T-cell (primary cell): ENCODE measurements around the gene CELA1. TPM values are rescaled to one million over a fixed set of nuclear protein-coding genes. Genes with fewer than 3 reads are reported as not detected.

ENCODE experiments used
- ATAC-seq, 4 experiments: fragments of 200-7000 bp in 3 of 4; fragments of 150-1000 bp in 1 of 4; cut with Tn5 transposase; replicated peaks in 1 of 4; 1 replicate in 3 of 4; 2 replicates in 1 of 4; pipeline ENCODE4 v1.10.0; 2021; ENCODE audit warnings: moderate library complexity in 3 of 4, mild to moderate bottlenecking in 2 of 4, moderate number of reproducible peaks in 1 of 4
- CTCF ChIA-PET, 2 donors: fragments of 300-600 bp; sonication (Branson Sonifier 250); formaldehyde crosslinking; loops; one replicate each; lab custom pipeline; 2022; ENCODE audit warnings: antibody characterized with exemption in 2 of 2; lab: Charles Lee
- POLR2A ChIA-PET, 2 donors: fragments of 300-600 bp; sonication (Branson Sonifier 250); formaldehyde crosslinking; loops; one replicate each; lab custom pipeline; 2022; ENCODE audit warnings: antibody characterized with exemption in 2 of 2; lab: Charles Lee
- DNase-seq, 35 experiments: peaks; one replicate each; pipeline versions ENCODE4 v3.0.0 to v3.0.0-alpha.2; 2013 to 2023
- H3K27ac ChIP-seq: one replicate; pipeline ENCODE4 v1.5.1; 2013; ENCODE audit warnings: low read length
- H3K27me3 ChIP-seq, 2 experiments: replicated peaks in 1 of 2; 1 replicate in 1 of 2; 2 replicates in 1 of 2; pipeline versions ENCODE4 v1.6.1 to v1.7.0; 2013; ENCODE audit warnings: low read length in 1 of 2, mixed read lengths in 1 of 2; ENCODE audit not compliant: control insufficient read depth in 2 of 2, insufficient read depth in 2 of 2; ENCODE audit errors: extremely low read depth in 1 of 2
- H3K36me3 ChIP-seq, 2 donors: 1 replicate in 1 of 2; 2 replicates in 1 of 2; pipeline versions ENCODE4 v1.6.1 to v1.7.0; 2013; ENCODE audit warnings: low read length in 1 of 2; ENCODE audit not compliant: control insufficient read depth in 2 of 2, insufficient read depth in 1 of 2; ENCODE audit errors: extremely low read depth in 1 of 2
- H3K4me1 ChIP-seq, 2 experiments: 1 replicate in 1 of 2; 2 replicates in 1 of 2; pipeline versions ENCODE4 v1.6.1 to v1.7.0; 2013; ENCODE audit warnings: low read length in 2 of 2, mixed read lengths in 1 of 2; ENCODE audit not compliant: insufficient read depth in 2 of 2, control insufficient read depth in 1 of 2; ENCODE audit errors: extremely low read depth in 1 of 2
- H3K4me3 ChIP-seq, 2 donors: 1 replicate in 1 of 2; 2 replicates in 1 of 2; pipeline versions ENCODE4 v1.5.1 to v1.7.0; 2013; ENCODE audit warnings: mild to moderate bottlenecking in 2 of 2, low read length in 1 of 2, moderate library complexity in 1 of 2; ENCODE audit not compliant: control insufficient read depth in 1 of 2; ENCODE audit errors: extremely low read depth in 1 of 2
- H3K9me3 ChIP-seq: 2 replicates; pipeline ENCODE4 v1.7.0; 2013
- H3K27ac Mint-ChIP-seq, 2 donors: one replicate each; pipeline ENCODE4 v1.8.0; 2020 to 2021; ENCODE audit warnings: mild to moderate bottlenecking in 2 of 2, mixed read lengths in 2 of 2
- H3K27me3 Mint-ChIP-seq, 2 donors: one replicate each; pipeline ENCODE4 v1.8.0; 2021 to 2022; ENCODE audit warnings: mixed read lengths in 2 of 2
- H3K36me3 Mint-ChIP-seq: one replicate; pipeline ENCODE4 v1.8.0; 2021; ENCODE audit warnings: mixed read lengths
- H3K4me1 Mint-ChIP-seq, 3 donors: one replicate each; pipeline ENCODE4 v1.8.0; 2020 to 2022; ENCODE audit warnings: mixed read lengths in 3 of 3, mild to moderate bottlenecking in 1 of 3
- H3K4me3 Mint-ChIP-seq, 3 donors: one replicate each; pipeline ENCODE4 v1.8.0; 2020 to 2022; ENCODE audit warnings: mild to moderate bottlenecking in 3 of 3, mixed read lengths in 3 of 3, moderate library complexity in 3 of 3
- H3K9me3 Mint-ChIP-seq, 3 donors: one replicate each; pipeline ENCODE4 v1.8.0; 2020 to 2022; ENCODE audit warnings: mixed read lengths in 3 of 3
- WGBS: methylation state at CpG from one replicate; pipeline ENCODE4 v1.1.5; 2013; ENCODE audit warnings: missing lambda C conversion rate; ENCODE audit not compliant: insufficient coverage; 5-methylcytosine and 5-hydroxymethylcytosine counted together
- total RNA-seq, 35 experiments: library from RNA in 6 of 35; stranded (reverse) in 6 of 35; fragments of 120-200 nt in 1 of 35; gene quantifications; one replicate each; pipeline versions ENCODE4 v1.2.1 to v1.2.4 and lab custom pipeline; 2013 to 2026

The CELA1 gene
- total RNA-seq, 5 donors from 2014 or later (not counting 1 experiment from before 2014, with no cell fraction given), result 0.47 to 3.5 (median 0.88) TPM

DNA sequence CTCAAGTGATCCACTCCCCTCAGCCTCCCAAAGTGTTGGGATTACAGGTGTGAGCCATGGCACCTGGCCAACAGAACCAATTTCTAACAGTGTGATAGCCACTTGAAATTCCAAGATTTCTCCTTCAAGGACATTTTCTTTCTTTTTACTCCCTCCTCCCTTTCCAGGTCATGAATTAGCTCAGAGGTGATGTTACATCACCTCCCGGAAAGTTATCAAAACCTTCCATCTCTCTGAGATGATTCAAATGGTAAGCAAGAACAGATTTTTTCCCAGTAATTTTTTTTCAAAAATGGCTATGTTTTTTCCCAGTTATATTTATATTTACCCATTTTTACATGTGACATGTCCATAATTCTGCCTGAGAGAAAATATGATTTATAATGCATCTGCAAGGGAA lies 60.6 kb downstream of the CELA1 start:
- ATAC-seq (no peak), DNase-seq (no peak)
- no peaks in the 10 kb centered on the region for H3K9me3 Mint-ChIP-seq
- no peak overlapping the region for H3K4me3 ChIP-seq
- H3K27ac Mint-ChIP-seq, result peak overlapping the region; percentile 61 to 74
- peaks cover 40% of the 10 kb centered on the region for H3K36me3 Mint-ChIP-seq
- no CpG with 5 or more reads among the region's 1 CpG for WGBS
- no peaks in the 10 kb centered on the region for H3K9me3 ChIP-seq
- no peaks in the 10 kb centered on the region for H3K27me3 Mint-ChIP-seq
- POLR2A ChIA-PET, result no interaction called here
- peaks cover 14 to 83% of the 10 kb centered on the region in 2 donors for H3K36me3 ChIP-seq
- peaks cover 0 to 7% (median 0%) of the 10 kb centered on the region in 3 donors for H3K4me1 Mint-ChIP-seq
- H3K4me1 ChIP-seq, result no peaks in the 10 kb centered on the region
- CTCF ChIA-PET, result no interaction called here
- no peak overlapping the region for H3K4me3 Mint-ChIP-seq
- H3K27ac ChIP-seq, result no peak overlapping the region
- no peaks in the 10 kb centered on the region for H3K27me3 ChIP-seq

DNA sequence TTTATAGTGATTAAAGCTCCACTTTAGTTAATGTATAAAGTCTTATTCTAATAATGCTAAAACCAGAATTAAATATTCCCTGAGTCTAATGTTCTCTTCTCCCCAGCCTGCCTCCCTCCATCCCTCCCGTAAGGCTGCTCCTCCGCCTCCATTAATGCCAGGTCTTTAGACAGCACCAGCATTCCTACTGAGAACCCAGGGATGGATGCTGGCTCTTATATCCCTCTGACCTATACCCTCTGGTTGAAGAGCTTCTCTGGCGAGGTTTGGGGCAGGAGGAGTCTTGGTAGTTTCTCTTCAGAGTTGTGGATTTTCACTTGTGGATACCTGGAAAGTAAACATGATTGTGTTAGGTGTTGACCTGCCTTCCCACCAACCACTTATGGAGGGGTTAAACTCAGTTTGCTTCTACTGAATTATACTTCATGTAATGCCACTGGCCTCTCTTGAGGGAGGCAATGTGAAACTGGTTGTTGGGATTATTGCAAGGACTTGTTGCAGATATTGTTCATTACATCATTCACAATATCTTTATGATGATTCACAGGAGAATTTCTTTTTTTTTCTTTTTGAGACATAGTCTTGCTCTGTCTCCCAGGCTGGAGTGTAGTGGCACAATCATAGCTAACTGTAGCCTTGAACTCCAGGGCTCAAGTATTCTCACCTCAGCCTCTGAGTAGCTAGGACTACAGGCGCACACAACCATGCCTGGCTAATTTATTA lies 65.1 kb downstream of the CELA1 start:
- no peak overlapping the region for H3K4me3 Mint-ChIP-seq
- H3K9me3 Mint-ChIP-seq, result no peaks in the 10 kb centered on the region
- POLR2A ChIA-PET, result interaction anchor here (0.6 kb wide), 2 partner anchors 34 to 64 kb away, joined by 3 to 4 read pairs; no protein-coding TSS in a partner anchor
- DNase-seq (no peak), ATAC-seq (no peak)
- no peaks in the 10 kb centered on the region for H3K4me1 ChIP-seq
- H3K36me3 ChIP-seq, result peaks cover 7 to 53% of the 10 kb centered on the region in 2 donors
- H3K4me3 ChIP-seq, result no peak overlapping the region
- H3K4me1 Mint-ChIP-seq, result peaks cover 0 to 4% (median 0%) of the 10 kb centered on the region in 3 donors
- no peaks in the 10 kb centered on the region for H3K9me3 ChIP-seq
- no peak overlapping the region for H3K27ac ChIP-seq
- H3K27me3 ChIP-seq, result no peaks in the 10 kb centered on the region
- H3K36me3 Mint-ChIP-seq, result peaks cover 29% of the 10 kb centered on the region
- CTCF ChIA-PET, result no interaction called here
- WGBS, result no CpG with 5 or more reads among the region's 4 CpGs
- no peaks in the 10 kb centered on the region for H3K27me3 Mint-ChIP-seq
- peak overlapping the region; percentile 53 to 57 for H3K27ac Mint-ChIP-seq

Other genes starting within 250 kb of the CELA1 start
- gene TFCP2, start 173.5 kb downstream of the CELA1 start, total RNA-seq, result 10 to 100 TPM; 26.8 to 31.8 (median 30.0) TPM
- gene POU6F1, start 128.6 kb downstream of the CELA1 start, total RNA-seq, result 10 to 100 TPM; 29.4 to 61.9 (median 45.4) TPM
- gene DAZAP2, start 107.9 kb downstream of the CELA1 start, total RNA-seq, result 100 to 1,000 TPM; 275 to 308 (median 282) TPM
- gene SMAGP, start 76.3 kb downstream of the CELA1 start, total RNA-seq, result 1 to 10 TPM; 3.2 to 5.3 (median 3.6) TPM
- 100 to 1,000 TPM; 196 to 240 (median 202) TPM for gene BIN2, start 22.5 kb downstream of the CELA1 start, total RNA-seq
- 10 to 100 TPM in 2 of 5 donors, 1 to 10 TPM in 3; 5.3 to 19.6 (median 7.9) TPM for gene GALNT6, start 44.7 kb upstream of the CELA1 start, total RNA-seq
- gene SLC4A8, start 78.2 kb upstream of the CELA1 start, total RNA-seq, result 1 to 10 TPM in 3 of 5 donors, under 1 TPM in 2; 0.82 to 3.3 (median 1.1) TPM
- gene SCN8A, start 244.6 kb upstream of the CELA1 start, total RNA-seq, result 1 to 10 TPM in 1 of 5 donors, under 1 TPM in 4; 0.41 to 1.0 (median 0.53) TPM